Fibroblast of lung (primary cell): ENCODE data around the gene SPOCK1. TPM values are rescaled to one million over a fixed set of nuclear protein-coding genes. Genes with fewer than 3 reads are reported as not detected.

Experiments used
- DNase-seq, 2 donors: peaks; one replicate each; pipeline versions ENCODE4 v3.0.0 to v3.0.0-alpha.2; 2010; ENCODE audit warnings: low read depth in 2 of 2
- H2AFZ ChIP-seq: 2 replicates; pipeline ENCODE4 v1.5.1; 2012; ENCODE audit warnings: low read length, control low read depth, inconsistent platforms
- H3K27ac ChIP-seq: 2 replicates; pipeline ENCODE4 v1.5.1; 2011; ENCODE audit warnings: low read length, control low read depth; ENCODE audit not compliant: insufficient read depth
- H3K27me3 ChIP-seq: 2 replicates; pipeline ENCODE4 v1.5.1; 2011; ENCODE audit warnings: mild to moderate bottlenecking, low read length; ENCODE audit not compliant: control insufficient read depth, insufficient read depth
- H3K36me3 ChIP-seq: 2 replicates; pipeline ENCODE4 v1.5.1; 2011; ENCODE audit warnings: low read length; ENCODE audit not compliant: control insufficient read depth, insufficient read depth
- H3K4me1 ChIP-seq: 2 replicates; pipeline ENCODE4 v1.5.1; 2011; ENCODE audit warnings: low read length; ENCODE audit not compliant: control insufficient read depth, insufficient read depth; ENCODE audit errors: extremely low read depth
- H3K4me2 ChIP-seq: 2 replicates; pipeline ENCODE4 v1.5.1; 2011; ENCODE audit warnings: low read length, control low read depth; ENCODE audit not compliant: insufficient read depth; ENCODE audit errors: extremely low read depth
- H3K4me3 ChIP-seq, 4 experiments: fragments of 200-600 bp in 1 of 4; sonication (generic) in 1 of 4; replicated peaks in 1 of 4; 2 replicates each; pipeline ENCODE4 v1.5.1; 2011 to 2016; ENCODE audit warnings: low read length in 4 of 4, low read depth in 3 of 4, mild to moderate bottlenecking in 3 of 4, control low read depth in 2 of 4, inconsistent platforms in 1 of 4, mixed read lengths in 1 of 4; ENCODE audit not compliant: insufficient read depth in 1 of 4; ENCODE audit errors: control extremely low read depth in 1 of 4
- H3K79me2 ChIP-seq: 2 replicates; pipeline ENCODE4 v1.5.1; 2012; ENCODE audit warnings: mild to moderate bottlenecking, low read length, inconsistent platforms; ENCODE audit not compliant: control insufficient read depth, insufficient read depth
- H3K9ac ChIP-seq: 2 replicates; pipeline ENCODE4 v1.5.1; 2011; ENCODE audit warnings: mild to moderate bottlenecking, low read length, control low read depth; ENCODE audit not compliant: insufficient read depth
- H3K9me3 ChIP-seq: 2 replicates; pipeline ENCODE4 v1.5.1; 2012; ENCODE audit warnings: low read depth, low read length; ENCODE audit not compliant: control insufficient read depth, insufficient read depth
- H4K20me1 ChIP-seq: 2 replicates; pipeline ENCODE4 v1.5.1; 2011; ENCODE audit warnings: low read length; ENCODE audit not compliant: control insufficient read depth, insufficient read depth; ENCODE audit errors: extremely low read depth
- EZH2 ChIP-seq: IDR thresholded peaks from 2 replicates; pipeline ENCODE4 v1.5.1; 2012; ENCODE audit warnings: low read length, control low read depth, mild to moderate bottlenecking; ENCODE audit errors: missing control alignments
- polyA plus RNA-seq, 2 donors: library from polyadenylated mRNA; depleted of rRNA in 1 of 2; stranded (reverse) in 1 of 2; unstranded in 1 of 2; fragments of >200 nt; gene quantifications; 2 replicates each; pipeline ENCODE4 v1.2.1, GENCODE V29; 2011 to 2012; ENCODE audit warnings: missing spikeins in 1 of 2
- total RNA-seq: library from RNA; depleted of rRNA; stranded (reverse); fragments of >200 nt; gene quantifications from 2 replicates; pipeline ENCODE4 v1.2.1, GENCODE V29; 2014
- TF ChIP-seq, protein P1 (sequence below), 2 donors: IDR thresholded peaks in 1 of 2; conservative IDR thresholded peaks in 1 of 2; 1 replicate in 1 of 2; 2 replicates in 1 of 2; pipeline ENCODE4 v1.5.1; 2011 to 2012; ENCODE audit warnings: low read length in 2 of 2, control low read depth in 1 of 2, inconsistent platforms in 1 of 2, low read depth in 1 of 2, mild to moderate bottlenecking in 1 of 2

The SPOCK1 gene
- total and polyA plus RNA-seq, 2 donors (not counting 1 experiment from before 2014, with no cell fraction given): 11.1 to 34.9 TPM

DNA sequence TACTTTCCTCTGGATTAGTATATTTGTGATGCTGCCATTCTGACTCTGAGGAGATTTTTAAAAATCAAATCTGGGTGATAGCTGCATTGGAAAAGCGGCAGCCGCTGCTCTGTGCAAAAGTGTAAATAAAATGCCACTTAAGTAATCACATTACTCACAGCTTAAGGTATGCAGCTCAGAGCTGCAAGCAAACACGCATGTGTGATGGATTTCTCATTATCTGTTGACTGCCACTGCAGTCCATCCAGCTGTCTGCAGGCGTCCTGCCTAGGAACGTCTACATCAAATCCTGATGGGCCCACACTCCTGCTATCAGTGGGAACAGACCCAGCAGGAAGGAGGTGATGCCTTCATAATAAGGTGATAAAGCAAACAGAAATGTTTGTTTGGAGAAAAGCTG is 216.9 kb downstream of the SPOCK1 start:
- Histone ChIP-seq H4K20me1 (no peaks in the 10 kb centered on the region), H3K27me3 (no peaks in the 10 kb centered on the region), H3K27ac (no peak overlapping the region), H3K36me3 (no peaks in the 10 kb centered on the region), H3K9ac (no peak overlapping the region), H3K79me2 (no peaks in the 10 kb centered on the region), H3K4me2 (no peak overlapping the region), H2AFZ (no peak overlapping the region), H3K4me3 (no peak overlapping the region), H3K4me1 (no peaks in the 10 kb centered on the region), H3K9me3 (no peaks in the 10 kb centered on the region)
- TF ChIP-seq, protein P1, sequence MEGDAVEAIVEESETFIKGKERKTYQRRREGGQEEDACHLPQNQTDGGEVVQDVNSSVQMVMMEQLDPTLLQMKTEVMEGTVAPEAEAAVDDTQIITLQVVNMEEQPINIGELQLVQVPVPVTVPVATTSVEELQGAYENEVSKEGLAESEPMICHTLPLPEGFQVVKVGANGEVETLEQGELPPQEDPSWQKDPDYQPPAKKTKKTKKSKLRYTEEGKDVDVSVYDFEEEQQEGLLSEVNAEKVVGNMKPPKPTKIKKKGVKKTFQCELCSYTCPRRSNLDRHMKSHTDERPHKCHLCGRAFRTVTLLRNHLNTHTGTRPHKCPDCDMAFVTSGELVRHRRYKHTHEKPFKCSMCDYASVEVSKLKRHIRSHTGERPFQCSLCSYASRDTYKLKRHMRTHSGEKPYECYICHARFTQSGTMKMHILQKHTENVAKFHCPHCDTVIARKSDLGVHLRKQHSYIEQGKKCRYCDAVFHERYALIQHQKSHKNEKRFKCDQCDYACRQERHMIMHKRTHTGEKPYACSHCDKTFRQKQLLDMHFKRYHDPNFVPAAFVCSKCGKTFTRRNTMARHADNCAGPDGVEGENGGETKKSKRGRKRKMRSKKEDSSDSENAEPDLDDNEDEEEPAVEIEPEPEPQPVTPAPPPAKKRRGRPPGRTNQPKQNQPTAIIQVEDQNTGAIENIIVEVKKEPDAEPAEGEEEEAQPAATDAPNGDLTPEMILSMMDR (conservative IDR thresholded peaks at IDR 0.05 in 1 of 2, IDR thresholded peaks at IDR 0.05 in 1 of 2; ENCODE audit: low read depth in 1 of 2, low read length in 2 of 2): no peak
- TF ChIP-seq EZH2: no peak
- DNase-seq: peak in 1 of 2 donors; percentile 59

DNA sequence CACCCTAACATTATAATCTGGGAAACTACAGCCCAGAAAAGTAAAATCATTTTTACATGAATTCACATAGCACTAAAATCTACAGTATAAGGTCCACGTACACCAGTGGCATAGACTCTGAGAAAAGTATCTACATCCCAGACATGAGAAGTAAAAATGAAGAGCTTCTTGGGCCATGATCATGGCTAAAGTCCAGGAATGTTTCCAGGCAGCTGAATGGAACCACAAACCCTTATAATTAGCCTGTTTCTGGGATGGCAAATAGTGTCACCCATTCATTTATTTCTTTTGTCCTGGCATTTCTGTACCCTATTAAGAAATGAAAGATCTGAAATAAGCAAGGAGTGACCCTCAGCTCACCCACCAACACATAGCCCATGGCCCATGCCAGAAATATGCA is 217.9 kb downstream of the SPOCK1 start:
- TF ChIP-seq EZH2: no peak
- TF ChIP-seq, protein P1 (conservative IDR thresholded peaks at IDR 0.05 in 1 of 2, IDR thresholded peaks at IDR 0.05 in 1 of 2; ENCODE audit: low read depth in 1 of 2, low read length in 2 of 2): no peak
- Histone ChIP-seq H3K27me3 (no peaks in the 10 kb centered on the region), H2AFZ (no peak overlapping the region), H3K36me3 (no peaks in the 10 kb centered on the region), H3K27ac (no peak overlapping the region), H3K9ac (no peak overlapping the region), H3K4me3 (no peak overlapping the region), H4K20me1 (no peaks in the 10 kb centered on the region), H3K9me3 (no peaks in the 10 kb centered on the region), H3K4me1 (no peaks in the 10 kb centered on the region), H3K79me2 (no peaks in the 10 kb centered on the region), H3K4me2 (no peak overlapping the region)
- peak in 1 of 2 donors; percentile 47 for DNase-seq

DNA sequence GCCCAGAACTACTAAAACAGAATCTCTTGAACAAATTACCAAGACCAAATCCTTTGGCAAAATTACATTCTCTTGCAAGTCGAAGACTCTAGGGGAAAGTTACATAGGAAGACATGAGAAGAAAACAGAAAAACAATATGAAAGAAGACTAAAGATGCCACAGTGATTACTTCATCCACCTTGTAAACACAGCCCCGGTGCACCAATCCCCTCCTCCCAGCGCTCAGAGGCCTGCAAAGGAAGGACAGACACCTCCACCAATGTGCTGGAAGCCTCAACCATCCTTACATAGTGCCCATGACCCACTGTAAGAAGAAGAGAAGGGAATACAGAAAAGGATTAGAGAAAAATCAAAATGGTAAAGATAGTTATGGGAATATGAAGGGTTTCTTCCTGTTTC is 218.5 kb downstream of the SPOCK1 start:
- Histone ChIP-seq H3K27ac (no peak overlapping the region), H3K36me3 (no peaks in the 10 kb centered on the region), H3K79me2 (no peaks in the 10 kb centered on the region), H3K4me1 (no peaks in the 10 kb centered on the region), H3K9ac (no peak overlapping the region), H3K9me3 (no peaks in the 10 kb centered on the region), H3K4me2 (no peak overlapping the region), H3K27me3 (no peaks in the 10 kb centered on the region), H2AFZ (no peak overlapping the region), H3K4me3 (no peak overlapping the region), H4K20me1 (no peaks in the 10 kb centered on the region)
- no peak for DNase-seq
- no peak for TF ChIP-seq EZH2
- TF ChIP-seq, protein P1 (conservative IDR thresholded peaks at IDR 0.05 in 1 of 2, IDR thresholded peaks at IDR 0.05 in 1 of 2; ENCODE audit: low read depth in 1 of 2, low read length in 2 of 2): no peak
